Colonic mucosa (tissue), 4 donors: ENCODE measurements around the gene STIM1. TPM values are rescaled to one million over a fixed set of nuclear protein-coding genes. Genes with fewer than 3 reads are reported as not detected.

Experiments used
- DNase-seq: peaks from one replicate; pipeline ENCODE4 v3.0.0-alpha.2; 2020
- H3K27ac ChIP-seq: fragments of 200-600 bp; one replicate; pipeline ENCODE4 v1.8.0; 2021
- H3K27me3 ChIP-seq: fragments of 200-600 bp; one replicate; pipeline ENCODE4 v1.8.0; 2021
- H3K36me3 ChIP-seq: fragments of 200-600 bp; one replicate; pipeline ENCODE4 v1.8.0; 2021
- H3K4me1 ChIP-seq: fragments of 200-600 bp; one replicate; pipeline ENCODE4 v1.8.0; 2021; ENCODE audit warnings: mild to moderate bottlenecking
- H3K4me3 ChIP-seq: fragments of 200-600 bp; one replicate; pipeline ENCODE4 v1.8.0; 2021
- H3K9ac ChIP-seq, 2 donors: one replicate each; pipeline ENCODE4 v1.7.0; 2013; ENCODE audit warnings: control low read depth in 2 of 2, low read depth in 2 of 2, low read length in 2 of 2
- H3K9me3 ChIP-seq: fragments of 200-600 bp; one replicate; pipeline ENCODE4 v1.8.0; 2021
- intact Hi-C: fragments of 100-400 bp; cut with DNase I; formaldehyde crosslinking; loops from one replicate; pipeline ENCODE4 v1.14.1; 2022
- total RNA-seq, 2 donors: library from RNA; stranded (reverse); fragmentation: NEBNext Ultra II Directional in 1 of 2; extraction: Animal tissue kit (Norgen Biotek cat#: 25700) in 1 of 2; gene quantifications; one replicate each; pipeline ENCODE4 v1.2.1, GENCODE V29; 2021
- TF ChIP-seq, protein P1 (sequence below): fragments of 200-600 bp; IDR thresholded peaks from one replicate; pipeline ENCODE4 v1.8.0; 2022; ENCODE audit warnings: antibody characterized with exemption, mild to moderate bottlenecking
- donor health status: healthy.
- donor health status: DM: no; HTN: no; CAD: no.
- donor health status: DM: no; HTN: no; CAD: no.

The STIM1 gene
- total RNA-seq, 2 donors from 2014 or later: 39.1 to 56.8 TPM

- Histone ChIP-seq H3K9ac (no peak overlapping the region), H3K36me3 (no peaks in the 10 kb centered on the region), H3K27ac (no peak overlapping the region), H3K4me1 (no peaks in the 10 kb centered on the region), H3K27me3 (no peaks in the 10 kb centered on the region), H3K9me3 (no peaks in the 10 kb centered on the region), H3K4me3 (no peak overlapping the region)
- intact Hi-C loops: no loop called here
- no peak for DNase-seq
- TF ChIP-seq, protein P1, sequence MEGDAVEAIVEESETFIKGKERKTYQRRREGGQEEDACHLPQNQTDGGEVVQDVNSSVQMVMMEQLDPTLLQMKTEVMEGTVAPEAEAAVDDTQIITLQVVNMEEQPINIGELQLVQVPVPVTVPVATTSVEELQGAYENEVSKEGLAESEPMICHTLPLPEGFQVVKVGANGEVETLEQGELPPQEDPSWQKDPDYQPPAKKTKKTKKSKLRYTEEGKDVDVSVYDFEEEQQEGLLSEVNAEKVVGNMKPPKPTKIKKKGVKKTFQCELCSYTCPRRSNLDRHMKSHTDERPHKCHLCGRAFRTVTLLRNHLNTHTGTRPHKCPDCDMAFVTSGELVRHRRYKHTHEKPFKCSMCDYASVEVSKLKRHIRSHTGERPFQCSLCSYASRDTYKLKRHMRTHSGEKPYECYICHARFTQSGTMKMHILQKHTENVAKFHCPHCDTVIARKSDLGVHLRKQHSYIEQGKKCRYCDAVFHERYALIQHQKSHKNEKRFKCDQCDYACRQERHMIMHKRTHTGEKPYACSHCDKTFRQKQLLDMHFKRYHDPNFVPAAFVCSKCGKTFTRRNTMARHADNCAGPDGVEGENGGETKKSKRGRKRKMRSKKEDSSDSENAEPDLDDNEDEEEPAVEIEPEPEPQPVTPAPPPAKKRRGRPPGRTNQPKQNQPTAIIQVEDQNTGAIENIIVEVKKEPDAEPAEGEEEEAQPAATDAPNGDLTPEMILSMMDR: no peak
Observed at GRCh38 chr11:3822312-3822711, 33.2 kb upstream of the STIM1 start.

DNA sequence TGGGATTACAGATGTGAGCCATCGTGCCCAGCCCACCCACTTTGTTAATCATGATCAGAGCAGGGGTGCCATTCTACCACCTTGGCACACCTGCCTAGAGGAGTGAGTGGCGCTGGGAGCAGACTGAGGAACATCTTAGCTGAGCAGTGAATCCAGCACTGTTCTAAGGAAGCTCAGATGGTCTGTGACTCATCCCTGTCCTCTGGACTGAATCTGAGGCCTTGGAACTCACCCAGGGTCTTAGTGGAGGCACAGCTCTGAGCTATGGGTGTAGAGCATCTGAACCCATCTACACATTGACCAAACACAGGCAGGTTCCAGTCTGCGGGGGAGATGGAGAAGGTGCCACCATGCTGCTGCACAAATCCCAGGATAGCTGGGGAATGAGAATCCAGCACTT is 32.2 kb upstream of the STIM1 start:
- Histone ChIP-seq H3K27ac (no peak overlapping the region), H3K27me3 (no peaks in the 10 kb centered on the region), H3K9ac (no peak overlapping the region), H3K4me1 (no peaks in the 10 kb centered on the region), H3K4me3 (no peak overlapping the region), H3K36me3 (no peaks in the 10 kb centered on the region), H3K9me3 (no peaks in the 10 kb centered on the region)
- no peak for DNase-seq
- intact Hi-C loops: no loop called here
- TF ChIP-seq, protein P1: no peak

DNA sequence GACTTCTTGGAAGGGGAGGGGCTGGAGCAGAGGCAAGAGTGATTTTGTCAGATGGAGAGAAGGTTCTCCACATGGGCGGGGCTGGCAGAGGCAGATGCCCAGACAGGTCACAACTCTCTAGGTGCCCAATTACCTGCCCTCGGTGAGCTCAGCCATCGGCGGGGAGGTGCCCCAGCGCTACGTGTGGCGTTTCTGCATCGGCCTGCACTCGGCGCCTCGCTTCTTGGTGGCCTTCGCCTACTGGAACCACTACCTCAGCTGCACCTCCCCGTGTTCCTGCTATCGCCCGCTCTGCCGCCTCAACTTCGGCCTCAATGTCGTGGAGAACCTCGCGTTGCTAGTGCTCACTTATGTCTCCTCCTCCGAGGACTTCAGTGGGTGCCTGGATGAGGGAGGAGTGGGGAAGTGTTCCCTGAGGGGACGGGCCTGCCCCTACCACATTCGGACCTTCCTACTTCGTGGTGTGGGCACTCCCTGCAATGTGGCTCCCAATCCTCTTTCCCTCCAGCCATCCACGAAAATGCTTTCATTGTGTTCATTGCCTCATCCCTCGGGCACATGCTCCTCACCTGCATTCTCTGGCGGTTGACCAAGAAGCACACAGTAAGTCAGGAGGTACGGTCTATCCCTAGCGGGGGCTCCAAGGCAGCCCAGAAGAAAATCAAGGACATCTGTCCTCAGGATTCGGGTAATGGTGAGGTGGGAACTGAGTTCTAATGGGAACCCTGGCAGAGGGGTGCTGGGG is 31.5 kb upstream of the STIM1 start:
- Histone ChIP-seq H3K4me3 (no peak overlapping the region), H3K9me3 (no peaks in the 10 kb centered on the region), H3K4me1 (no peaks in the 10 kb centered on the region), H3K9ac (no peak overlapping the region), H3K27ac (no peak overlapping the region), H3K27me3 (no peaks in the 10 kb centered on the region), H3K36me3 (no peaks in the 10 kb centered on the region)
- DNase-seq: no peak
- TF ChIP-seq, protein P1: no peak
- intact Hi-C loops: no loop called here

GRCh38 chr11:3824714-3825472 is 30.6 kb upstream of the STIM1 start:
- peak; percentile 71 for DNase-seq
- no peaks in the 10 kb centered on the region for H3K9me3 ChIP-seq
- TF ChIP-seq, protein P1: peak; percentile 70
- no peak overlapping the region for H3K4me3 ChIP-seq
- H3K36me3 ChIP-seq: no peaks in the 10 kb centered on the region
- H3K9ac ChIP-seq: no peak overlapping the region
- intact Hi-C loops: no loop called here
- no peak overlapping the region for H3K27ac ChIP-seq
- no peaks in the 10 kb centered on the region for H3K27me3 ChIP-seq
- H3K4me1 ChIP-seq: no peaks in the 10 kb centered on the region

DNA sequence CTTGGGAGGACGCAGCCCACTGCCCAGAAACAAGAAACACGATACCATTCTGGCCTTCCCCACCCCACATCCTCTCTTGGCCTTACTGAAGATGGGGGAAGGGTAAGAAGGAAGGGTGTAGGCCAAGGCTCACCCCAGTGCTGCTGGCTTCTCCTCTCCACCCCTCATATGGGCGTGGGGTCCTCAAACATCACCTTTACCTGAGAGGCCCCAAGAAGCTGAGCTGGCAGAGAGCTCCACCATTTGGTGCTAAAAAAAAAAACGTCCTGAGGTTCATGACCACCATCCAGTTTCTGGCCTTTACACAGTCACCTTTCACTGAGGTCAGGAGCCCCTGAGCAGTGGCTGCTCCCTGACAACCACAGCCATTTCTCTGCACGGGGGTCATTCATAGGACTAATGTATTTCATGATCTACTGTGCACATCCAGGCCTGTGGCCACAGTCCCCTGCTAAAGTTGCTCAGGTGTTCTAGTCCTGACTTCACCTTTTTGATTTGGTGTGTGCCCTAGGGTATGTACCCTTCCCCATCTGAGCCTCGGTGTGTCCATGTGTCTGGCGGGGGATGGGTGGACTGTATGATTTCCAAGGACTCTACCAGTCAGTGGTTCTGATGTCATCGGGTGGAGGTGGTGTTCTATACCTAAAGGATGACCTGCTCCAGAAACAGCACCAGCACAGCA is 29.9 kb upstream of the STIM1 start:
- H3K9me3 ChIP-seq: no peaks in the 10 kb centered on the region
- H3K4me1 ChIP-seq: no peaks in the 10 kb centered on the region
- H3K9ac ChIP-seq: no peak overlapping the region
- no peak overlapping the region for H3K4me3 ChIP-seq
- intact Hi-C loops: no loop called here
- H3K27me3 ChIP-seq: no peaks in the 10 kb centered on the region
- TF ChIP-seq, protein P1: no peak
- no peak overlapping the region for H3K27ac ChIP-seq
- no peak for DNase-seq
- no peaks in the 10 kb centered on the region for H3K36me3 ChIP-seq
